GM12801 (cell line): Measurements from ENCODE around the gene CDH24.

Experiments
- TF ChIP-seq, protein P1 (sequence below): IDR thresholded peaks from one replicate; pipeline ENCODE4 v1.5.1; 2011; ENCODE audit warnings: control low read depth; ENCODE audit not compliant: insufficient read length; ENCODE audit errors: extremely low read depth

CDH24 gene

DNA sequence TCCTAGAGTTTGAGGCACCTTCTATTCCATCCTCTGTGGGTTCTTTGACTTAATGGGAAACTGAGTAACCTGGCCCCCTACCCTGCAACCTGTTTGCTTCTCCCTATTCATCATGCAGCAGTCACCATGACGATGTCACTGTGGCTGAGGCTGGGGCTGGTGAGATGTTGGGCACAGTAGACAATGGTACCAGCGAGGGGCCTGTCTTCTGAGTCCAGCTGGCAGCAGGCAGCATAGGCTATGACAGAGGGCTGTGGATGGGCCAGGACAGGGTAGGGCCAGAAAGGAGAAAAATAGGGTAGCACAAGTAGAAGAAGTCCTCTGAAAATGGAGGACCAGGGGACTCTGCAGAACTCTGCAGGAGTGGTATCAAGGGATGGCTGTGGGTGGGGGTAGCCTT is 45.5 kb upstream of the CDH24 start:
- TF ChIP-seq, protein P1, sequence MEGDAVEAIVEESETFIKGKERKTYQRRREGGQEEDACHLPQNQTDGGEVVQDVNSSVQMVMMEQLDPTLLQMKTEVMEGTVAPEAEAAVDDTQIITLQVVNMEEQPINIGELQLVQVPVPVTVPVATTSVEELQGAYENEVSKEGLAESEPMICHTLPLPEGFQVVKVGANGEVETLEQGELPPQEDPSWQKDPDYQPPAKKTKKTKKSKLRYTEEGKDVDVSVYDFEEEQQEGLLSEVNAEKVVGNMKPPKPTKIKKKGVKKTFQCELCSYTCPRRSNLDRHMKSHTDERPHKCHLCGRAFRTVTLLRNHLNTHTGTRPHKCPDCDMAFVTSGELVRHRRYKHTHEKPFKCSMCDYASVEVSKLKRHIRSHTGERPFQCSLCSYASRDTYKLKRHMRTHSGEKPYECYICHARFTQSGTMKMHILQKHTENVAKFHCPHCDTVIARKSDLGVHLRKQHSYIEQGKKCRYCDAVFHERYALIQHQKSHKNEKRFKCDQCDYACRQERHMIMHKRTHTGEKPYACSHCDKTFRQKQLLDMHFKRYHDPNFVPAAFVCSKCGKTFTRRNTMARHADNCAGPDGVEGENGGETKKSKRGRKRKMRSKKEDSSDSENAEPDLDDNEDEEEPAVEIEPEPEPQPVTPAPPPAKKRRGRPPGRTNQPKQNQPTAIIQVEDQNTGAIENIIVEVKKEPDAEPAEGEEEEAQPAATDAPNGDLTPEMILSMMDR, result no peak

DNA sequence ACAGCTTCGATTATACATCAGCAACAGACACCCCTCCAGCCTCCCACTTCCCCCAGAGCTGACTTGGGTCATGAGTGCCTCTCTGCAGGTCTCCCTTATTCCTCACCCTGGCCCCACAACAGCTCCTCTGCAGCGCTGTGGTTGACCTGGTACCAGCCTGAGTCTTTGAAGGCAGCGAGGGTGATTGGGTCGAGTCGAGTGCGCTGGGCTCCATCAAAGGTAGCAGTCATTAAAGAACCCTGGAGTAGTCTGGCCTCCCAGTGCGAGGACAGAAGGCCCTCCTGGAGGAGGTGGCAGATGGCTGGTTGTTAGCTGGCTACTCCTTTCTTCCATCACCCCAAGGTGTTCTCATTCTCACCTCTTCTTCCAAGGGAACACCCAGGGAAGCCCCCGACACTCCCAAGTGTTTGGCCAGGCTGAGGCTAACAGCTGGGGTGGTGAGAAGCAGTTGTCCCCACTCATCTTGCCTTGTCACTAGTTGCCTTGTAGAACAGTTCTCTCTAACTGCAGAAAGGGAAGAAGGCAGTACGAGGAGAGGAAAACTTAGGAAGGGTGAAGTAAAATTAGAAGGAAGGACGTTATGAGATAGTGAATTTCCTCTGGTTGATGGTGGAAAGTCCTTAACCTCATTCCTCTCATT is 44.8 kb upstream of the CDH24 start:
- TF ChIP-seq, protein P1, result no peak

DNA sequence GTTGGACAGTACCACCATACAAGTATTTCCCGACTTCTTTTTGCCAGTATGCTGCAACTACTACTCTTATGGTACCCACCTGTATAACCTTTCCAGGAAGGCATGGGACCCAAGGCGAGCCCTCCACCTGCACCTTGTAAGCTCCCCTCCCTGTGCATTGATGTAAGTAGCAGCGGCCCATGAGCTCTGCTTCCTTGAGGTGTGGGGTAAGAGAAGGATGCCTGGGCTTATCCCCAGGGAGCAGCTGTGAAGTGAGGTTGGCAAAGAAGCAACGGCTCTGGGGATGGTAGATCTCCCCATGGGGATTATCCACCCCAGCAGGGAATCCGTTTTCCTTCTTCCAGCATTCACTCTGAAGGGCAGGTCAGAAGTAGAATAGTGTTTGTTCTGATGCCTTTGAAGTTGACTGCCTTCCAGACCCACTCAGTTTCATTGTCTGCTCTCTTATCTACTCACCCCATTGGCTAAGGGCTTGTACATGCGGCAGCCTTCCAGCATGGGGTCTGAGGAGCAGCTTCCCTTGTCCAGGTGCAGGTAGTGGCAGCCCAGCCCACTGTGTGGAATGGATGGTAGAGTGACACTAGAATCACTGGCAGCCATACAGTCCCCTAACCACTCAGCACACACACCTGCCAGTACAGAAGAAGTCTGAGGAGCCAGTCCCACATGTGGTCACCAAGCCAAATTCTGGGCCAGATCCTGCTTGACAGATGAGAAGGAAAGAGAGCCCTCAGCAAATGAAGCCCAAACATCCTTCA is 44.1 kb upstream of the CDH24 start:
- TF ChIP-seq, protein P1, result no peak

DNA sequence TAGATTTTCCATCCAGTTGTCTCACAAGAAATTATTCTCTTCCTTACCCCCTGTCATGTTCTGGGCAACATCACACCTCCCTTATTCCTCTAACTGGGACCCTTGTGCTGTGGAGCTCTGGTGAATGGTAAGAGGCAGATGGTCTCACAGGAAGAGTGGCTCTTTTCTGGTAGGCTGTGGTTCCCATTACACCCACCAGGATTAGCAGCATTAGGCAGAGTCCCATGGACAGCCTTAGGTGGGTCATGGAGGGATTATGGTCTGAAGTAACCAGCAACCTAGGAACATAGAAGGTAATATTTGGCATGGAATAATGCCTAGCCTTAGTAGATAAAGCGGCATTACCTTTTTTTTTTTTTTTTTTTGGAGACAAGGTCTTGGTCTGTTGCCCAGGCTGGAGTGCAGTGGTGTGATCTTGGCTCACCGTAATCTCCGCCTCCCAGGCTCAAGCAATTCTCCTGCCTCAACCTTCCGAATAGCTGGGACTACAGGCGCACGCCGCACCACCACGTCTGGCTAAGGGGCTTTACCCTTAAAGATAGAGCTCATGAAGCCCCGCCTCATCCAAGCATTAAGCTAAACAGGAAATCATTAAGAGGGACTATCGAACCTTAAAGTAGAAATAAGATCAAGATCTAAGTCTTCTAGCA is 42.0 kb upstream of the CDH24 start:
- TF ChIP-seq, protein P1, result no peak

DNA sequence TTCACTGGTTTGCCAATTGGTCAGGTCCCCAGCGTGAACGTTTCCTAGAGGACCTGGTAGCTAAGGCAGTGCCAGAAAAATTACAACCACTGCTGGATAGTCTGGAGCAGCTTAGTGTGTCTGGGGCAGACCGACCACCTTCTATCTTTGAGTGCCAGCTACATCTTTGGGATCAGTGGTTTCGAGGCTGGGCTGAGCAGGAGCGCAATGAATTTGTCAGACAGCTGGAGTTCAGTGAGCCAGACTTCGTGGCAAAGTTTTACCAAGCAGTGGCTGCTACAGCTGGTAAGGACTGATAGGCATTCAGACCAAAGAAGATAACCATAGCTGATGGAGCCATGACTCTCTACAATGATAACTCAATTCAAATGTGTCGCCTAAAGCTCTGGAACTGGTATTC is 40.5 kb upstream of the CDH24 start:
- TF ChIP-seq, protein P1, result no peak

DNA sequence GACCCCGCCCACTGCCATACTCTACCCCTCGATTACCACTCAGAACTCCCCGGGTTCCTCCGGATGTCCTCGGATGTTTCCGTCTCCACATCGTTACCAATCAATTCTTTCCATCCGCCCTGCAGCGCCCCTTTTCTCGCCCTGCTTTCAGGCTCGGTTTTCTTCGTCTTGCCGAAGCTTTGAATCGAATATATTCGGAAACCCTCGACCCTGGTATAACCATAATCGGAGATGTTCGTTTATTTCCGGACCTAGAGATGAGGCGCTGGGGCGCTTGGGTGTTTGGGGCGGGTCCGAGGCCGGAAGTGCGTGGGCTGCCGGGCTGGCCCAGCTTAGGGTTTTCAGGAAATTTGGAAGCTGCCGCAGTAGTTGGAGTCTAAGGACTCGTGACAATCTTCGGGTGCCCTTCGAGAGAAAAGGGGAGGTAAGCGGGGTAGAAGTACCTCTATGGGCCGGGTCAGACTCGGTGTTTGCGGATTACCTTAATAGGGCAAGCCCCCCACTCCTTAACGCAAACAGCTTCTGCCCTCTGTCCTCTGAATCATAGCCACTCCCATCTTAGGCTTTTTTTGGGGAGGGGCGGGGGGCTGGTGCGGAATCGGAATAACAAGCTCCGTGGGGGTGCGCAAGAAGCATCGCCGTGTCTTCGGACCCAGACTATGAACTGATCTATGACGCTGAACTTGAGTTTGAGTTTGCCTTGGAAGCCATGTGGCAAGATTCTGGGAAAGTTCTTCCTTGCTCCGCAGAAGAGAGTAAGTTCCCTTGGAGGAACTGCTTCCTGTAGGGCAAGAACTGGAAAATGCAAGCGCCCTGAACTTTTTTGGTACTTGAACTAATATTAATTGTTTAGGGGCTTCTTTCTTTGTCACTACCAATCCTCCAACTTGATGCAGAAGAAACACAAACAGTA is 38.1 kb upstream of the CDH24 start, which contains the start of gene C14orf119:
C14orf119 (plus strand) TSS at position 310 of the 913 bp plus-strand sequence. CDS start 2,154 bp downstream, outside the sequence.
- TF ChIP-seq, protein P1, result no peak
